ENCODE data around the gene SYS1.
A peak's percentile ranks its signal among the peaks of the same experiment; 100 is the strongest.

SYS1 gene

GRCh38 chr20:45318948-45319347 lies 44.0 kb upstream of the SYS1 start:
- TF ChIP-seq BACH2 (CRISPR knock-in tag; IDR thresholded peaks at IDR 0.05; ENCODE audit: borderline replicate concordance) (no peak), ESRRG (CRISPR knock-in tag; IDR thresholded peaks at IDR 0.05) (no peak), ARNTL (CRISPR knock-in tag; IDR thresholded peaks at IDR 0.05; ENCODE audit: borderline replicate concordance, low read depth) (no peak), POU6F1 (CRISPR knock-in tag; IDR thresholded peaks at IDR 0.05; ENCODE audit: borderline replicate concordance, low read depth) (no peak), PPARA (CRISPR knock-in tag; IDR thresholded peaks at IDR 0.05; ENCODE audit: borderline replicate concordance) (no peak), ZNF565 (CRISPR knock-in tag; conservative IDR thresholded peaks at IDR 0.05; ENCODE audit: low read depth) (no peak), ZNF8 (CRISPR knock-in tag; IDR thresholded peaks at IDR 0.05) (no peak), ISL1 (CRISPR knock-in tag; IDR thresholded peaks at IDR 0.05) (no peak), ZNF70 (CRISPR knock-in tag; IDR thresholded peaks at IDR 0.05) (no peak), ZFP30 (CRISPR knock-in tag; IDR thresholded peaks at IDR 0.05) (no peak), SNAI2 (CRISPR knock-in tag; IDR thresholded peaks at IDR 0.05) (no peak), ZC3H10 (CRISPR knock-in tag; IDR thresholded peaks at IDR 0.05) (no peak), ZFP3 (CRISPR knock-in tag; IDR thresholded peaks at IDR 0.05) (no peak), GLIS3 (CRISPR knock-in tag; IDR thresholded peaks at IDR 0.05) (no peak), PATZ1 (CRISPR knock-in tag; IDR thresholded peaks at IDR 0.05; ENCODE audit: borderline replicate concordance) (no peak)
- no peak for ATAC-seq

GRCh38 chr20:45320948-45321595 lies 41.9 kb upstream of the SYS1 start:
- no peak for TF ChIP-seq ARNTL (CRISPR knock-in tag; IDR thresholded peaks at IDR 0.05; ENCODE audit: borderline replicate concordance, low read depth)
- no peak for TF ChIP-seq TCF4 (CRISPR knock-in tag; IDR thresholded peaks at IDR 0.05; ENCODE audit: borderline replicate concordance)
- no peak for TF ChIP-seq CREB5 (CRISPR knock-in tag; IDR thresholded peaks at IDR 0.05; ENCODE audit: low read depth)
- no peak for TF ChIP-seq ISL1 (CRISPR knock-in tag; IDR thresholded peaks at IDR 0.05)
- no peak for TF ChIP-seq OSR1 (CRISPR knock-in tag; IDR thresholded peaks at IDR 0.05)
- no peak for TF ChIP-seq ZFP30 (CRISPR knock-in tag; IDR thresholded peaks at IDR 0.05)
- no peak for TF ChIP-seq PPARA (CRISPR knock-in tag; IDR thresholded peaks at IDR 0.05; ENCODE audit: borderline replicate concordance)
- TF ChIP-seq CSRNP3 (CRISPR knock-in tag; IDR thresholded peaks at IDR 0.05), result no peak
- no peak for ATAC-seq

GRCh38 chr20:45322952-45323383 lies 40.0 kb upstream of the SYS1 start:
- ATAC-seq, result peak; percentile 27
- TF ChIP-seq BACH2 (CRISPR knock-in tag; IDR thresholded peaks at IDR 0.05; ENCODE audit: borderline replicate concordance) (no peak), ZNF8 (CRISPR knock-in tag; IDR thresholded peaks at IDR 0.05) (no peak), TSHZ2 (CRISPR knock-in tag; IDR thresholded peaks at IDR 0.05) (no peak), ISL1 (CRISPR knock-in tag; IDR thresholded peaks at IDR 0.05) (no peak), OSR1 (CRISPR knock-in tag; IDR thresholded peaks at IDR 0.05) (no peak), PPARA (CRISPR knock-in tag; IDR thresholded peaks at IDR 0.05; ENCODE audit: borderline replicate concordance) (no peak), CSDC2 (CRISPR knock-in tag; IDR thresholded peaks at IDR 0.05) (no peak), ZC3H10 (CRISPR knock-in tag; IDR thresholded peaks at IDR 0.05) (no peak), GLIS3 (CRISPR knock-in tag; IDR thresholded peaks at IDR 0.05) (no peak), PATZ1 (CRISPR knock-in tag; IDR thresholded peaks at IDR 0.05; ENCODE audit: borderline replicate concordance) (no peak), RARB (CRISPR knock-in tag; IDR thresholded peaks at IDR 0.05) (no peak), TCF4 (CRISPR knock-in tag; IDR thresholded peaks at IDR 0.05; ENCODE audit: borderline replicate concordance) (no peak), CSRNP3 (CRISPR knock-in tag; IDR thresholded peaks at IDR 0.05) (no peak)

Measured in SK-N-SH treated with all-trans-retinoic acid at 6 μM for 48 hours (cell line).